Superior temporal gyrus (tissue), 1 donor: ENCODE measurements around the gene DPP6.

Source experiments
- DNase-seq: peaks from one replicate; pipeline ENCODE4 v3.0.0-alpha.2; 2016; ENCODE audit errors: extremely low spot score

The DPP6 gene

GRCh38 chr7:154532771-154533170 is 480.6 kb downstream of the DPP6 start:
- no peak for DNase-seq

DNA sequence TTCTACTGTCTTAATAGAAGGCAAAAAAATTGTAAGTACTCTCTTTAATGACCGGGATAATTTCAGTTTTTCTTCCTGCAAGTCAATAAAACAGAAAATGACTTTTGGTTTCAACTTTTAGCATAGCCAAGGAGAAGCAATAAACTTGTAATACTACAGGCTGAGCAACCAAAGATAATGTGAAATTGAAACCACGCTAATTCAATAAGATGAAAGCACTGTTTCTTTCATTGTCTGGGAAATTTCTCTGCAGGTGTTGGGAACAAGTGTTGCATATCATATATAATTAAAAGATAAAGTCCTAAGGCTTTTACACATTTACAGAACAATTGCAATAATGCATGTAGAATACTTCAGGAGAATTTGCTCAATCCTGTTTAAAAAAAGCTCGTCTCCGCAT is 488.4 kb downstream of the DPP6 start:
- no peak for DNase-seq

GRCh38 chr7:154541606-154542005 is 489.4 kb downstream of the DPP6 start:
- no peak for DNase-seq

- peak; percentile 58 for DNase-seq
These were observed 494.9 kb downstream of the DPP6 start for GRCh38 chr7:154546946-154547587.

DNA sequence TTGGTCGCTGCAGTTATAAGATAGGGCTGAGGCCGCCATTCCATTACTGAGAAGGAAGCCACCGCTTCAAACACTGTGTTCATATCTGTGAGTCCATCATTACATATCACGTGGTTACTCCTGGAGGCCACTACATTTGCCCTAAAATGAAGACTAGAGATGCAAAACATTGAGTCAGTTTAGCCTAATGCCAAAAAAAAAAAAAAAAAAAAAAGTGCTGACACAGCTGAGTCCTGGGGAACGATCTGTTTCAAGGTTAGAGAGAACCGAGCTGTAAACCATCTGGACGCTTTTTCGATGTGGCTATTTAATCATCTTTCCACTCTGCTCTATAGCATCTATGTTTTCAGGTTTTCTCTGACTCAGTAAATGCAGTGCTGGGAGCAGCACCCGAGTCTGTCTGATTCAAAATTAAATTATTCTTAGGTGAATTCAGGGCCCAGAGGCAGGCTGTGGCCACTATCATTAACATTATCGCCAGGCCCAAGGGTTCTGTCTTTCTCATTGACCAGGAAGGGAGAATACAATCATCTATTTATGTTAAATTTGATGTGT is 501.6 kb downstream of the DPP6 start:
- DNase-seq = no peak

- no peak for DNase-seq
These were observed 507.3 kb downstream of the DPP6 start for GRCh38 chr7:154559454-154559853.

- peak; percentile 61 for DNase-seq
These were observed 512.5 kb downstream of the DPP6 start for GRCh38 chr7:154564676-154565075.

DNA sequence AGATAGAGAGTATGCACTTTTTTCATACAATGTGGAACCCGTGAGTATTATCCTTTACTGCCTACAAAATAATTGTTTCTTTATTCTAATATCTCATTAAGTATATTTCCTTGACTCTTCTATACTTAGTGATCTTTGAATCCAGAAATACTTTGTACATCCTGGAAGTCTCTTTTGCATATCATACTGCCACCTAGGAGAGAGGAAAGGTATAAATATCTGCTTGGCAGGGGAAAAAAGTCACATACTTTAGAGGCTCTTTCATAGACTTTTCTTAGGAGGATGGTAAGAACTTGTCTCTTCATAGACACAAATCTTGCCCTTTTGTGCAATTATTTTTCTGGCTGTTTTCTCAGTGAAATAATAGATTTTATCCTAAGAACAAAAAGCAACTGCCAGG is 514.7 kb downstream of the DPP6 start:
- peak; percentile 61 for DNase-seq

GRCh38 chr7:154568346-154568745 is 516.1 kb downstream of the DPP6 start:
- DNase-seq = peak; percentile 84

- no peak for DNase-seq
These were observed 517.7 kb downstream of the DPP6 start for GRCh38 chr7:154569916-154570315.

DNA sequence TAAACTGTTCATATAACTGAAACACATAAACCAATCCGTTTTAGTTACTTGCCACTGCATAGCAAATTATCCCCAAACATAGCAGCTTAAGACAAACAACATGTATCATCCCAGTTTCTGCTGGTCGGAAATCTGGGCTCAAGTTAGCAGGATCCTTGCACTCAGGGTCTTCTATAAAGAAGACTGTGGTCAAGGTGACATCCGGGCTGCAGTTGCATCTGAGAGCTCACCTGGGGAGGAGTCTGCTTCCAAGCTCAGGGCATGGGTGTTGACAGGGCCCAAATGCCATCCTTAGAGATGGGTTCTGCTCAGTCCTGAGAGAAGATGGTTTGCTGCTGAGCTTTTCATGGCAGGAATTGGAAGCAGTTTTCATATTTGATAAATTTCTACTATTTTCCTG is 519.6 kb downstream of the DPP6 start:
- DNase-seq = no peak

DNA sequence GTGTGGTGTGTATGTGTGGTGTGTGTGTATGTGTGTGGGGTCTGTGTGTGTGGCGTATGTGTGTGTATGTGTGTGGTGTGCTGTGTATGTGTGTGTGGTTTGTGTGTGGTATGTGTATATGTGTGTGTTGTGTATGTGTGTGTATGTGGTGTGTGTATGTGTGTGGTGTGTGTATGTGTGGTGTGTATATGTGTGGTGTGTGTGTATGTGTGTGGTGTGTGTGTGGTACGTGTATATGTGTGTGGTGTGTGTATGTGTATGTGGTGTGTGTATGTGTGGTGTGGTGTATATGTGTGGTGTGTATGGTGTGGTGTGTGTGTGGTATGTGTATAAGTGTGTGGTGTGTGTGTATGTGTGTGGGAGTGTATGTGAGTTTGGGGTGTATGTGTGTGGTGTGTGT is 522.0 kb downstream of the DPP6 start:
- DNase-seq = no peak

DNA sequence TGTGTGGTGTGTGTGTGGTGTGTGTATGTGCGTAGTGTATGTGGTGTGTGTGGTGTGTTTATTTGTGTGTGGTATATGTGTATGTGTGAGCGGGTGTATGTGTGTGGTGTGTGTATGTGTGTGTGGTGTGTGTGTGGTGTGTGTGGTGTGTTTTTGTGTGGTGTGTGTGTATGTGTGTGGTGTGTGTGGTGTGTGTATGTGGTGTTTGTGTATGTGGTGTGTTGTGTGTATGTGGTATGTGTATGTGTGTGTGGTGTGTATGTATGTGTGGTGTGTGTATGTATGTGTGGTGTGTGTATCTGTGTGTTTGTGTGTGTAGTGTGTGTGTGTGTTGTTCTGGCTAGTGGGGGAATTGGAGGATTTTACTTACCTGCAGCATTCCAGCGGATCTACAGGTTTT is 523.3 kb downstream of the DPP6 start:
- DNase-seq = no peak

GRCh38 chr7:154576604-154577003 is 524.4 kb downstream of the DPP6 start:
- DNase-seq = no peak

DNA sequence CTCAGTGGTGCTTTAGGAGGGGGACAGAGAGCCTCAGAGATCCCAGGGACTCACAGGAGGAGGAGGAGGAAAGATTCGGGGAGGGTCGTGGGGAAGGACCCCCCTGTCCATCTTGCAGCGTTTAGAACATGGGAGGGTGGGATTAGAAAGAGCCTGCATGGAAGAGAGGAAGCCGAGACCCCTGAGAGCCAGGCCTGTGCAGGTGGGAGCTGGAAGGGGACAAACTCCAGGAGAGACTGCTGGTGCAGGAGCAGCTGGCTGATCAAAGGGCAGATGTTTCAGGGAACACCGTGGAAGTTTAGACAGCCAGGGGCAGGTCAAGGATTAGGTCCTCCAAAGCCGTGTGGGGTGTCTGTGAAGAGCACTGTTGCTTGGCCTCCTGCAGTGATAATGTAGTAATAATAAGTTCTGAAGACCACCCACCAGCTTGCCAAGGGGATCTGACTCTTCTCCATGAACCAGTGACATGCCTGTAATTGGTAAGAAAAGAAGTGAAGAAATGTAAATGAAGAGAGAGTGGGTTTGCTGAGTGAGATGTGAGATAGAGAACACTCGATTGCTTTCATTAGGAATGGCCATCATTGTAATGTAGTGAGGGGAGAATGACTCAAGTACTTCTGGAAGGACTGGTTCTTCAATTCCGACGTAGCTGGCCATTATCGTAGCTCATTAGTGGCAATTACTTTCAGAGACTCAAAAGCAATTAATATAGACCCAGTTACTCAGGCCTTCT is 525.1 kb downstream of the DPP6 start:
- no peak for DNase-seq

GRCh38 chr7:154578336-154578735 is 526.1 kb downstream of the DPP6 start:
- no peak for DNase-seq

DNA sequence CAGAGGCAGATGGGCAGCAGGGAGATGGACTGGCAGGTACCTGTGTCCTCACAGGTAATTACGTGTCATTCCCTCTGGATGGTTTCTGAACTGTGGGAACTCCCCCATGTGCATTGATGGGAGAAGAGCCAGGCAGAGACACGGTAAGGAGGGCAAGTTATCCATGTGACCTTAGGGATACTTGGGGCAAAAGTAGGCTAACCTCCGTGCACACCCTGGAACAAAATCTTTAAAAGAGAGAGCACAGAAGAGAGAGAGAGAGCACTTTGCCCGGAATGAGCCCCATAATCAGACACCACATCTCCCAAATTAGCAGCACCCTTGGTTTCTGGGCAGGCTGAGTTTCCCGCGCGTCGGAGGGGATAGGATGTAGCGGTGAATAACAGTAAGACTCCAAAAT is 527.5 kb downstream of the DPP6 start:
- DNase-seq = no peak

- no peak for DNase-seq
These were observed 529.2 kb downstream of the DPP6 start for GRCh38 chr7:154581251-154581890.

- no peak for DNase-seq
These were observed 531.3 kb downstream of the DPP6 start for GRCh38 chr7:154583454-154583853.

DNA sequence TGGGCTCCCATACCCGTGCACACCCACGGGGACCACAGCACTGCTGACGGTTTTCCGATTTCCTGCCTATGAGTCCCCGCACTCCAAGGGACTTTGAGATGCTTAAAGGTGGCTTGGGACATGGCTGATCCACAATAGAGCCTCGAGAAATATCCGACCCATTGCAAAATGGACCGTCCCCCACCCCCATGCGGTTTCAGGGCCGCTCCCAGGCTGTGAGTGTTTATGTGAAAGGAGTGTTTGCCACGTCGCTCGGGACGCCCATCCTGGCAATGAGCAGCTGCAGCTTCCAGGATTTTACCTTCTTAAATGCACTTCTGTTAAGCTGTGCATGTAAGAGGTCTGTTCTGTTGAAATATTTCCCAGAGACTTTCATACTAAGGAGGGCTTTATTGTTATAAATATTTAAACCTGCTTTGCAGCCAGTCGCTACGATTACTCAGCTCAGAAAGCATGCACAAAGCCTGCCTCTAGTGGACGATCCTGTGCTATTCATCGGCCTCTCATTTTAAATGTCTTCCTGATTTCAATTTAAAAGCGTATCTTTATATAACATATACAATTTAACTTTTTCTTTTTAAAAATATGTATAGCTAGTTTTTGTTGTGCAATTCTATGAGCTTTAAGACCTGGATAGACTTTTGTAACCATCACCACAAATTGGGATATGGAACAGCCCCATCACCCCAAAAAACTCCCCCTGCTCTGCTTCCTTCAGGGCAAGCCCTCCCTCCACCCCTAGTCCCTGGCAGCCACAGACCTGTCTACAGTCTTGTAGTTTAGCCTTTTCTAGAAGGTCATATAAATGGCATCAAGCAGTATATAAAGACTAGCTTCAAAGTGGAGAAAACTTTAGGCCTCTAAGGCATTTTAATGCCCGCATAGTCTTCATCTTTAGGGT is 532.4 kb downstream of the DPP6 start:
- DNase-seq = peak; percentile 89

DNA sequence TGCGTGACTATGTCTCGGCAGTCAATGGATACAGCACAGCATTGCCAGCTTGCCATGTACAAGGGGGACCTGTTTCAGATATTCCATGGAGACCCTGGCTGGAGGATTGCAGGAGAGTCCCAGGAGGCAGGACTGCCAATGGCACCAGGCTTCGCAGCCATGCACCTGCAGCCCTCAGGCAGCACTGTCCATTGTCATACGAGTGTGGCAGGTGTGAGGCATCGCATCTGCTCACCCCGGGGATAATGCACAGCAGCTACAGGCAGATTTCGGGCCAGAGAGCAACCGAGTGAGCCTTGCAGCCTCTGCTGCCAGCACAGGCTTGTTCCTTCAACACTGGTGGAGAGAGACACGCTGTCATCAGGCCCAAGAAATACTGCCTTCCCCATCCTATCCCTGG is 535.6 kb downstream of the DPP6 start:
- DNase-seq = no peak

- DNase-seq = peak; percentile 92
These were observed 539.3 kb downstream of the DPP6 start for GRCh38 chr7:154591544-154591943.
